HG02981 (cell line): ENCODE results near the gene TCF12.

Experiments
- ATAC-seq: cut with Tn5 transposase; IDR thresholded peaks from one replicate; pipeline ENCODE4 v1.9.1; 2021; ENCODE audit warnings: mild to moderate bottlenecking, moderate library complexity; ENCODE audit not compliant: unreplicated experiment

TCF12 gene

DNA sequence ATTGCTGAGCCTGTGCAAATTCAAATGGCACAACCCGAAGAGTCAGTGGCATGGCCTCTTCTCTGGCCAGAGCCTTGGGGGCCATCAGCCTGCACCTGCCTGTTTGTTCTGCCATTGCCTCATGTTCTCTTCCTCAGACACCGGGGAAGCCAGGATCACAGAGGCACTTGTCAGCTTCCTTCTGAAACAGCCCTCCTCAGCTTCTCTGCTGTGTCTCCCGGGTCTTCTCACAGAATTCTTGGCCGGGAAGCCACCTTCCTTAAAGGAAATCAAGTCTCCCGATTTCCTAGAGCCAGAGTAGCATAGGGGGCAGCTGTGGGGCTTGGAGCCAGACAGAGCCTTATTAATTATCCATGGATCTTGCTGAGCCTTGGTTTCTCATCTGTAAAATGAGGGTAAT is 410.5 kb downstream of the TCF12 start:
- no peak for ATAC-seq

DNA sequence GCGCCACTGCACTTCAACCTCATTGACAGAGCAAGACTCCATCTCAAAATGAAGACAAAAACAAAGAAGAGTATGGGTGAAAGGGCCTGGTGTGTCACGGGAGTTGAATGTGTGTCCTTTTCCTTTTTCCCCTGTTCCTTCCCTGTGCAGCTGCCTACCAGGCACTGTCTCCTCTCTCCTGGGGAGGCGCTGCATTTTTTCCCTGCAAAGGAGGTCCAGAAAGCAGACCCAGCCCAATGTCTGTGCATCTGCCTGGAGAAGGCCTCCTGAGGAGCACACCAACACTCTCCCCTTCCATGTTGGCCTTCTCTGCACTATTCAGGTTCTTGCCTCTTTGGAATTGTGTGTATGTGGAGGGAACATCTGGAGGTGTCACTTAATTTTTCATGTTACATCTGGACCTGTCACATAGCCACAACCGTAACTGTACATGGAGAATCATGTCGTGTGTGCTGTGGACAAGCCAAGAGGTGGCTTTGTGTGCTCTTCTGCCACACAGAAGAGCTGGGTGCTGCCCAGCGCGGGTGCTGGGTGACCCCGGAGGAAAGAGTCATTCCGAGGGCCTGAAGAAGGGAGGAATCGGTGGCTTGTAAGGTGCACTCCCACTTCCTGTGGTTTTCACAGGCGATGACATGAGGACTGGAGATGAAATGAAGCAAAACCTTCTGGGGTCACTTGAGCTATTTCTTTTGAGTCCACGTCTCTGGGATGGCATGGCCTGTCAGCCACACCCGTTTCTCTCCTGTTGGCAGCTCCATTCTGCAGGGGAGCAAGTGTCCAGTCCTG is 411.3 kb downstream of the TCF12 start:
- no peak for ATAC-seq

DNA sequence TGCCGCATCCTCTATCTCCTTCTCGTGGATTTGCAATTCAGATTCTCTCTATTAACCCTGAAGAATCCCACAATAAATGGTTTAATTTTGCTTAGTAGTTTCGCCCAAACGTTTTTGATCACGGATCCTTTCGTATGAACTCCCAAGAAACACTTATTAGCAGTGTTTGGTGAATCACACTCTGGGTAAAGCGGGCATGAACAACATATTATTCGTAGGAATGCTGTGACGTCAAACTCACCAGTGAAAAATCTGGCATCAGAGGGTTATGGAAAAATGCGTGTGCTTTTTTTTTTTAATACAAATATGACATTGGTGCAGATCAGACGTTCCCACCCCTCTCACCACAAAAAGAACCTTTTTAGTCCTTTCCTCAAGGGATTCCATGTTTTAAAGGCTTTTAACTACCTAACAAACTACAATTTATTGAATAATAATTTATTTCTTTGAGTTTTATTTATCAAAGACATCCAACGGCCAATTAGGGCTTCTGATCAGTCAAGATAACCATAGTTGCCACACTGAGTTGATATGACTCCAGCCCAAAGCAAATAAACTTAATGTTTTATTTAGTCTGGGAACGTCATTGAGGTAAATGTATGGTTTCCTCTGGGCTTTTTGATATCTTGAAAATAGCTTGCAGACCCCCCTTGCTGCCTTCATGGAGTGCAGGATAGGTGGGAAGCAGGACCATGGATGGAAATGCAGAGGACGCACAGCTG is 412.3 kb downstream of the TCF12 start:
- no peak for ATAC-seq

DNA sequence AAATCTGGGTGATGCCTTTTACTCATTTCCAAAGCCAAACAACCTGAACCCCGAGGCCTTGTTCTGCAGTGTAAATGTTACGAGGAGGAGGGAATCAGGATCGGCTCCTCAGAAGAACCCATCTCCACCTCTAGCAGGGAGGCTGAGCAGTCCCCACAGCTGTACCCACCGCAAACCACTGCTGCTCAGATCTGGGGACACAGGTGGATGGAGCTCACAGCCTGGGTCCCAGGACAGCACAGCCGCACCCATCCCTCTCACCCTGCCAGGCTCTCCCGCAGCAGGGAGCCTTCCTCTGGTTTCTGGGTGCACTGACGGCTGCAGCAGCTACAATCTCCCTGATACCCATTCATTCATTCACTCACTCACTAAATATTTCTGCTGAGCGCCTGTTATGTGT is 413.9 kb downstream of the TCF12 start:
- ATAC-seq = no peak

DNA sequence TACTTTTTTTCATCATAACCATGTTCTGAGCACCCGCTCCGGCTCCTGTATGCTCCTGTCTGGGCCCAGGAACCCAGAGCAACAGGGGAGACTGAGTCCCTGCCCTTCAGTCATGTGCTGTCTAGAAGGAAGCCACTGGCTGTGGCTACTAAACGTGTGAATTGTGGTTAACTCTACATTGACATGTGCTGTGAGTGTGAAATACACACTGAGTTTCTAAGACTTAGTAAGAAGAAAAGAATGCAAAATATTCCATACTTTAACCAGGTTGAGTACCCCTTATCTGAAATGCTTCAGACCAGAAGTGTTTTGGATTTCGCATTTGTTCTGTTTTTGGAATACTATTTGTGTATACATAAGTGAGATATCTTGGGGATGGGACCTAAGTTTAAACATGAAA is 415.0 kb downstream of the TCF12 start:
- no peak for ATAC-seq

DNA sequence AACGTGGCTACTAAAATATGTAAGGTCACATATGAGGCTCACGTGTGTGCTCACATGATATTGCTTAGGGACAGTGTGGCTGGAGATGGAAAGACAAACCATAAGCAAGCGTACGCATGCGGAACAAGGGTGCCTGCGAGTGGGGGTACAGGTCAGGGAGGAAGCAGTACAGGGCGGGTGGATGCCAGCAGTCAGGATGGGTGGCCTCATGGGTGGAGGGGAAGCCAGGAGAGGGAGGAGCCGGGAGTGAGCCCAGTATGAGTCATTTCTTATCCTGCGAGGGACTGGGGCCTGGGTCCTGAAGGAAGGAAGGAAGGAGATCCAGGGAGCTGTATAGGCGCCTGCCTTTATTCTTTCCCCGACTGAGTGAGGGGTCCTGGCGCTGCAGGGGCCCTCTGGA is 415.8 kb downstream of the TCF12 start:
- ATAC-seq = no peak

DNA sequence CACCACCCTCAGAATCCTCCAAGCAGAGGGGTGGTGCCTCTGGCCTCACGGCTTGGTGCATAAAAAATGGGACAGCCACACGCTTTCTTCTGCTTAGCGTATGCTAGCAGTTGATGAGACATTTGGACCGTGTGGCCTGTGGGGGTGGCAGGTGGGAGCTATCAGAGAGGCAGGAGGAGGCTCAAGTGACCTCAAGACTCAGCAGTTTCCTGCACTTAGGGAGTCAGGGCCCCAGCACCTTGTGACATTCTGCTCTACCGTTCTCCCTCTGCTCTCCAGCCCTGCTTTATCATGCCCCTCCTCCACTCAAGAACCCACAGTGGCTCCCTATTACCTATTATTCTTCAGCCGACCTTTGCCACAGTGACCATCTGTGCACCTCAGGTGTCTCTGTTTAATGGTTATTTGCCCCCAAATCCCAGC is 416.9 kb downstream of the TCF12 start:
- no peak for ATAC-seq

DNA sequence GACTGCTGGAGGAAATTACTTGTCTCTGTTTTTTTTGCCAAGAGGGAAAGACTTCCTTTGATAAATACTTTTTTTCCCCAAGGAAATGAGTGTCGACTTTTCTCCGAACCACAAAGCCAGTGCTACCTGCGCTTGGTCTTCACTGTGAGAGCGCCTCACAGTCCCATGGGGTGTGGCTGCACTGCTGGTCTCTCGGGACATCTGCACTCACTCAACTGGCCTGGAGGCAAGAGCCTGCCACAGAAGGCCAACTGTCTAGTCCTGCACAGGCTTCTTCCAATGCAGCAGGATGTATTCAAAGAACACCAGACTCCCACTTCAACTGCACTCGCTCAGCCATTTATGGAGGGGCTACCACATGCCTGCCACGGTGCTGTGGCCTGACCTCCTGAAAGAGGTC is 417.3 kb downstream of the TCF12 start:
- no peak for ATAC-seq

DNA sequence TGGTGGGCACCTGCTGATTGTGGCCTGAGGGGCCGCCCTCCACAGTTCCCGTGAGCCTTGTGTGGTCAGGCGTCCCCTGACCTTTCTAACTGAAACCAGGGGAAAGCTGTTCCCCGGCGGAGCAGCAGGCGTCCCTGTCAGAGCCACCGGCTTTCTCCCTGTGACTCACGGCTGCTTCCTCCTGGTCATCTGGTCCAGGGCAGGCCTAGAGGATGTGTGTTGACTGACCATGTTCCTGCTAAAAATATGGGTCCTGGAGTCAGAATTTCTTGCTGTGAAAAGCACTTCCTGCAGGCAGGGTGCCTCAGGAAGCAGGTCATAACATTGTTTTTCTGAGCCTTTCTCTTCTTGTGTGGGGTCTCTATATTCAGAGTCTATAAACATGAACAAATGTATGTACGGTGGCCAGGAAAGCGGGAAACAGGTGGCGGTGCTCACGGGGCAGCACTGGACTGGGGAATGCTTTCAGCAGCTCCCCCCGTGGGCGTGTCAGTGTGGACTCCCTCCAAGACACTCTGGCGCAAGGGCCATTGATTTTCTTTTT is 419.5 kb downstream of the TCF12 start:
- no peak for ATAC-seq

DNA sequence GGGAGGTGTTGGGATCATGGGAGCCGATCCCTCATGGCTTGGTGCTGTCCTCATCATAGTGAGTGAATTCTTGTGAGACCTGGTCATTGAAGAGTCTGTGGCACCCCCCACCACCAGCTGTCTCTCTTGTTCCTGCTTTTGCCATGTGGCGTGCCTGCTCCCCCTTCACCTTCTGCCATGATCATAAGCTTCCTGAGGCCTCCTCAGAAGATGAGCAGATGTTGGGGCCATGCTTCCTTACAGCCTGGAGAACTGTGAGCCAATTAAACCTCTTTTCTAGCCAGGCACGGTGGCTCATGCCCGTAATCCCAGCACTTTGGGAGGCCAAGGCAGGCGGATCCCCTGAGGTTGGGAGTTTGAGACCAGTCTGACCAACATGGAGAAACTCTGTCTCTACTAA is 420.9 kb downstream of the TCF12 start:
- ATAC-seq = no peak
